Measurements from ENCODE around the gene NGB. TPM values are rescaled to one million over a fixed set of nuclear protein-coding genes. Genes with fewer than 3 reads are reported as not detected.

The NGB gene
- total RNA-seq, 4 donors from 2014 or later = not detected

MicroRNAs encoded within 50 kb of the gene (microRNA counts, 767-probe panel; counts per million panel counts)
- 3,987 to 5,835 counts per million in 2 donors for microRNA hsa-miR-1260a

Small RNA genes within 50 kb of the gene (microRNA-seq; reads per million reads assigned to microRNA genes)
- gene MIR1260A (ENCODE audit: borderline microRNAs expressed, borderline replicate concordance) = not detected

Small RNA genes within 50 kb of the gene (small RNA-seq; reads per million reads assigned to genes)
- not detected for gene MIR1260A

Other genes starting within 250 kb of the NGB start
- 10 to 100 TPM; 15.6 to 60.8 (median 36.6) TPM for gene IRF2BPL, start 242.5 kb downstream of the NGB start, total RNA-seq
- gene CIPC, start 172.9 kb downstream of the NGB start, total RNA-seq = 10 to 100 TPM in 3 of 4 donors, 1 to 10 TPM in 1; 8.2 to 71.8 (median 28.1) TPM
- not detected for gene ZDHHC22, start 129.4 kb downstream of the NGB start, total RNA-seq
- gene TMEM63C, start 89.4 kb downstream of the NGB start, total RNA-seq = 1 to 10 TPM in 1 of 4 donors, under 1 TPM in 1, not detected in 2; 0.98 to 1.9 TPM
- 10 to 100 TPM in 3 of 4 donors, 1 to 10 TPM in 1; 2.1 to 72.2 (median 27.9) TPM for gene POMT2, start 49.7 kb upstream of the NGB start, total RNA-seq
- gene GSTZ1, start 49.8 kb upstream of the NGB start, total RNA-seq = 10 to 100 TPM in 2 of 4 donors, 1 to 10 TPM in 2; 1.8 to 24.4 (median 8.4) TPM
- gene TMED8, start 105.9 kb upstream of the NGB start, total RNA-seq = 10 to 100 TPM in 2 of 4 donors, 1 to 10 TPM in 2; 4.4 to 16.6 (median 10.5) TPM
- gene SAMD15, start 106.2 kb upstream of the NGB start, total RNA-seq = 1 to 10 TPM in 1 of 4 donors, under 1 TPM in 2, not detected in 1; under 0.01 to 3.1 (median 0.55) TPM
- under 1 TPM in 2 of 4 donors, not detected in 2; 0.41 to 0.76 TPM for gene NOXRED1, start 152.3 kb upstream of the NGB start, total RNA-seq
- gene VIPAS39, start 186.4 kb upstream of the NGB start, total RNA-seq = 10 to 100 TPM in 3 of 4 donors, 1 to 10 TPM in 1; 7.4 to 54.1 (median 23.6) TPM
- 1,000 to 10,000 TPM in 1 of 4 donors, 100 to 1,000 TPM in 2, 10 to 100 TPM in 1; 91.8 to 1,536 (median 141) TPM for gene AHSA1, start 186.9 kb upstream of the NGB start, total RNA-seq
- 1 to 10 TPM in 1 of 4 donors, under 1 TPM in 1, not detected in 2; 0.69 to 1.5 TPM for gene ISM2, start 227.6 kb upstream of the NGB start, total RNA-seq